ENCODE results near the gene KISS1R. TPM values are rescaled to one million over a fixed set of nuclear protein-coding genes. Genes with fewer than 3 reads are reported as not detected.

KISS1R gene
- total and polyA plus RNA-seq, 5 donors from 2014 or later = 0.21 to 1.2 (median 0.67) TPM; not detected in 1

Other genes with a start within 250 kb of the KISS1R start
- 0.64 TPM for gene FSTL3, start 240.9 kb upstream of the KISS1R start, total RNA-seq
- gene FSTL3, start 240.9 kb upstream of the KISS1R start, polyA plus RNA-seq = 1 to 10 TPM in 1 of 4 donors, under 1 TPM in 3; 0.55 to 2.1 (median 0.71) TPM
- gene PRSS57, start 221.9 kb upstream of the KISS1R start, total RNA-seq = 3.3 TPM
- not detected for gene PRSS57, start 221.9 kb upstream of the KISS1R start, polyA plus RNA-seq
- not detected for gene PALM, start 208.4 kb upstream of the KISS1R start, total RNA-seq
- gene PALM, start 208.4 kb upstream of the KISS1R start, polyA plus RNA-seq = not detected
- not detected for gene MISP, start 166.2 kb upstream of the KISS1R start, total RNA-seq
- not detected for gene MISP, start 166.2 kb upstream of the KISS1R start, polyA plus RNA-seq
- 308 TPM for gene PTBP1, start 119.9 kb upstream of the KISS1R start, total RNA-seq
- gene PTBP1, start 119.9 kb upstream of the KISS1R start, polyA plus RNA-seq = 100 to 1,000 TPM; 108 to 132 (median 126) TPM
- not detected for gene PLPPR3, start 95.4 kb upstream of the KISS1R start, total RNA-seq
- not detected for gene PLPPR3, start 95.4 kb upstream of the KISS1R start, polyA plus RNA-seq
- gene AZU1, start 89.5 kb upstream of the KISS1R start, total RNA-seq = 0.59 TPM
- gene AZU1, start 89.5 kb upstream of the KISS1R start, polyA plus RNA-seq = not detected
- not detected for gene PRTN3, start 76.3 kb upstream of the KISS1R start, total RNA-seq
- not detected for gene PRTN3, start 76.3 kb upstream of the KISS1R start, polyA plus RNA-seq
- not detected for gene ELANE, start 65.0 kb upstream of the KISS1R start, total RNA-seq
- not detected for gene ELANE, start 65.0 kb upstream of the KISS1R start, polyA plus RNA-seq
- 1.9 TPM for gene CFD, start 57.7 kb upstream of the KISS1R start, total RNA-seq
- gene CFD, start 57.7 kb upstream of the KISS1R start, polyA plus RNA-seq = 1 to 10 TPM; 2.0 to 6.4 (median 2.5) TPM
- gene MED16, start 24.1 kb upstream of the KISS1R start, total RNA-seq = 71.5 TPM
- gene MED16, start 24.1 kb upstream of the KISS1R start, polyA plus RNA-seq = 10 to 100 TPM; 61.9 to 91.7 (median 81.4) TPM
- gene RNU6-9, start 23.8 kb upstream of the KISS1R start, total RNA-seq = not detected
- not detected for gene RNU6-9, start 23.8 kb upstream of the KISS1R start, polyA plus RNA-seq
- 266 TPM for gene R3HDM4, start 4.1 kb upstream of the KISS1R start, total RNA-seq
- 100 to 1,000 TPM; 249 to 283 (median 267) TPM for gene R3HDM4, start 4.1 kb upstream of the KISS1R start, polyA plus RNA-seq
- gene ARID3A, start 8.7 kb downstream of the KISS1R start, total RNA-seq = 14.4 TPM
- 1 to 10 TPM in 2 of 4 donors, under 1 TPM in 2; 0.63 to 1.4 (median 0.99) TPM for gene ARID3A, start 8.7 kb downstream of the KISS1R start, polyA plus RNA-seq
- 23.8 TPM for gene WDR18, start 67.0 kb downstream of the KISS1R start, total RNA-seq
- 10 to 100 TPM; 55.4 to 71.1 (median 64.9) TPM for gene WDR18, start 67.0 kb downstream of the KISS1R start, polyA plus RNA-seq
- not detected for gene GRIN3B, start 83.1 kb downstream of the KISS1R start, total RNA-seq
- gene GRIN3B, start 83.1 kb downstream of the KISS1R start, polyA plus RNA-seq = not detected
- gene TMEM259, start 103.8 kb downstream of the KISS1R start, total RNA-seq = 339 TPM
- gene TMEM259, start 103.8 kb downstream of the KISS1R start, polyA plus RNA-seq = 10 to 100 TPM; 51.6 to 67.1 (median 54.2) TPM
- gene RNU6-2, start 104.2 kb downstream of the KISS1R start, total RNA-seq = not detected
- gene RNU6-2, start 104.2 kb downstream of the KISS1R start, polyA plus RNA-seq = not detected
- gene CNN2, start 109.3 kb downstream of the KISS1R start, total RNA-seq = 397 TPM
- 100 to 1,000 TPM; 378 to 426 (median 401) TPM for gene CNN2, start 109.3 kb downstream of the KISS1R start, polyA plus RNA-seq
- gene ABCA7, start 122.8 kb downstream of the KISS1R start, total RNA-seq = 161 TPM
- gene ABCA7, start 122.8 kb downstream of the KISS1R start, polyA plus RNA-seq = 10 to 100 TPM in 1 of 4 donors, 1 to 10 TPM in 3; 3.4 to 13.3 (median 6.9) TPM
- gene ARHGAP45, start 149.8 kb downstream of the KISS1R start, total RNA-seq = 756 TPM
- gene ARHGAP45, start 149.8 kb downstream of the KISS1R start, polyA plus RNA-seq = 100 to 1,000 TPM; 258 to 297 (median 277) TPM
- gene POLR2E, start 178.0 kb downstream of the KISS1R start, total RNA-seq = 72.4 TPM
- gene POLR2E, start 178.0 kb downstream of the KISS1R start, polyA plus RNA-seq = 100 to 1,000 TPM; 120 to 145 (median 133) TPM
- gene GPX4, start 186.7 kb downstream of the KISS1R start, total RNA-seq = 112 TPM
- 100 to 1,000 TPM; 318 to 406 (median 354) TPM for gene GPX4, start 186.7 kb downstream of the KISS1R start, polyA plus RNA-seq